Stimulated activated memory B cell treated with anti-CD40 and anti-IgM and Interleukin-4, amounts not matched to agents 10 μg/mL and 1 μg/mL and 100 μg/mL, for 72 hours (primary cell): ENCODE measurements around the gene OR5B12.
"Not testable (repeated sequence)": the region's sequence is repeated elsewhere in the genome, so short reads cannot be mapped to it uniquely, and the experiment has no call there.

Experiments
- ATAC-seq: fragments of 150-1000 bp; cut with Tn5 transposase; 2 replicates; pipeline ENCODE4 v1.10.0; 2021
- H3K27ac Mint-ChIP-seq: one replicate; pipeline ENCODE4 v1.8.0; 2022; ENCODE audit warnings: mild to moderate bottlenecking, mixed read lengths
- H3K27me3 Mint-ChIP-seq: one replicate; pipeline ENCODE4 v1.8.0; 2022; ENCODE audit warnings: mixed read lengths
- H3K36me3 Mint-ChIP-seq: one replicate; pipeline ENCODE4 v1.8.0; 2022; ENCODE audit warnings: mixed read lengths
- H3K4me1 Mint-ChIP-seq: one replicate; pipeline ENCODE4 v1.8.0; 2022; ENCODE audit warnings: mixed read lengths
- H3K4me3 Mint-ChIP-seq: one replicate; pipeline ENCODE4 v1.8.0; 2022; ENCODE audit warnings: mild to moderate bottlenecking, moderate library complexity, mixed read lengths
- H3K9me3 Mint-ChIP-seq: one replicate; pipeline ENCODE4 v1.8.0; 2022; ENCODE audit warnings: mixed read lengths

The OR5B12 gene

GRCh38 chr11:58399622-58400021, 42.4 kb downstream of the OR5B12 start:
- peaks cover 30% of the 10 kb centered on the region for H3K27me3 Mint-ChIP-seq
- not testable (repeated sequence) for H3K4me1 Mint-ChIP-seq, H3K36me3 Mint-ChIP-seq, H3K4me3 Mint-ChIP-seq, H3K27ac Mint-ChIP-seq, H3K9me3 Mint-ChIP-seq, ATAC-seq

- no peak for ATAC-seq
- no peak overlapping the region for H3K4me3 Mint-ChIP-seq
Measured at GRCh38 chr11:58395581-58395980, 46.5 kb downstream of the OR5B12 start.

DNA sequence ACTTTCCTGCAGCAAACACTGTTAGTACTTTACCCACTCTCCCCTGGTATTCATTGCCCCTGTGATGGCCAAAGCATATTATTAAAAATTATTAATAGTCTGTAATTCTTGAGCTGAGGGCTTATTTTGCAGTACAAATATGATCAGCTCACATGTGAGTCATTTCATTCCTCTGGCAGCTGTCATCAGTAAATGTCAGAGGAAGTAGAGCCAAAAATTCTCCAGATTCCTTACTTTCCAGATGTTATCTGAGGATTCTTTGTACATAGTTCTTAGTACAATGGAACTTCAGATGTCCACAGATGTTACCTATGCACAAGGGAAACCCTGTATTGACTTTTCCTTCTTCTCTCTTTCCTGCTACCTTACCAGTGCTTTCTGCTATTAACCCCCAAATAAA, 47.8 kb downstream of the OR5B12 start:
- Mint-ChIP-seq H3K27me3 (peaks cover 22% of the 10 kb centered on the region), H3K4me1 (no peaks in the 10 kb centered on the region), H3K27ac (no peak overlapping the region), H3K9me3 (peaks cover 4% of the 10 kb centered on the region), H3K4me3 (no peak overlapping the region), H3K36me3 (no peaks in the 10 kb centered on the region)
- ATAC-seq = no peak

More at GRCh38 chr11:58395581-58395980, 46.5 kb downstream of the OR5B12 start:
- H3K27ac Mint-ChIP-seq = no peak overlapping the region
- peaks cover 22% of the 10 kb centered on the region for H3K27me3 Mint-ChIP-seq
- H3K4me1 Mint-ChIP-seq = no peaks in the 10 kb centered on the region
- no peaks in the 10 kb centered on the region for H3K36me3 Mint-ChIP-seq
- H3K9me3 Mint-ChIP-seq = peaks cover 4% of the 10 kb centered on the region

GRCh38 chr11:58392746-58393145, 49.3 kb downstream of the OR5B12 start:
- Mint-ChIP-seq H3K27ac (no peak overlapping the region), H3K27me3 (peaks cover 15% of the 10 kb centered on the region)

GRCh38 chr11:58391879-58392278, 50.2 kb downstream of the OR5B12 start:
- no peak overlapping the region for H3K27ac Mint-ChIP-seq
- no peak for ATAC-seq
- peaks cover 4% of the 10 kb centered on the region for H3K9me3 Mint-ChIP-seq
- H3K4me3 Mint-ChIP-seq = no peak overlapping the region
- no peaks in the 10 kb centered on the region for H3K36me3 Mint-ChIP-seq
- H3K4me1 Mint-ChIP-seq = no peaks in the 10 kb centered on the region
- peaks cover 14% of the 10 kb centered on the region for H3K27me3 Mint-ChIP-seq

More at GRCh38 chr11:58392746-58393145, 49.3 kb downstream of the OR5B12 start:
- Mint-ChIP-seq H3K4me3 (no peak overlapping the region), H3K36me3 (no peaks in the 10 kb centered on the region), H3K9me3 (peaks cover 4% of the 10 kb centered on the region), H3K4me1 (no peaks in the 10 kb centered on the region)
- no peak for ATAC-seq

DNA sequence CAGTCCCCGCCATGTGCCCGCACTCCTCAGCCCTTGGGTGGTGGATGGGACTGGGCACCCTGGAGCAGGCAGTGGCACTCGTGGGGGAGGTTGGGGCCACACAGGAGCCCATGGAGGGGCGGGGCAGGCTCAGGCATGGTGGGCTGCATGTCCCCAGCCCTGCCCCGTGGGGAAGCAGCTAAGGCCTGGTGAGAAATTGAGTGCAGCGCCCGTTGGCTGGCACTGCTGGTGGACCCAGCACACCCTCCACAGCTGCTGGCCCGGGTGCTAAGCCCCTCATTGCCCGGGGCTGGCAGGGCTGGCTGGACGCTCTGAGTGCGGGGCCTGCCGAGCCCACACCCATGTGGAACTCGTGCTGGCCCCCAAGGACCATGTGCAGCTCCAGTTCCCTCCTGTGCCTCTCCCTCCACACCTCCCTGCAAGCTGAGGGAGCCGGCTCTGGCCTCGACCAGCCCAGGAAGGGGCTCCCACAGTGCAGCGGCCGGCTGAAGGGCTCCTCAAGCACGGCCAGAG, 51.4 kb downstream of the OR5B12 start:
- Mint-ChIP-seq H3K4me3 (no peak overlapping the region), H3K9me3 (peaks cover 4% of the 10 kb centered on the region), H3K27ac (no peak overlapping the region), H3K36me3 (no peaks in the 10 kb centered on the region), H3K27me3 (peaks cover 13% of the 10 kb centered on the region), H3K4me1 (no peaks in the 10 kb centered on the region)
- ATAC-seq = no peak
